Posterior vena cava (tissue), 2 donors: ENCODE measurements around the gene CNOT1. TPM values are rescaled to one million over a fixed set of nuclear protein-coding genes. Genes with fewer than 3 reads are reported as not detected.
A peak's percentile ranks its signal among the peaks of the same experiment; 100 is the strongest.

Experiments used
- DNase-seq: peaks from one replicate; pipeline ENCODE4 v3.0.0-alpha.2; 2020; ENCODE audit warnings: low spot score
- intact Hi-C, 2 donors: fragments of 100-400 bp; cut with DNase I; formaldehyde crosslinking; loops; one replicate each; pipeline versions ENCODE4 v1.14.1 to v1.14.2; 2022 to 2023
- total RNA-seq, 2 donors: library from RNA; stranded (reverse); fragmentation: NEBNext Ultra II Directional; extraction: Animal tissue kit (Norgen Biotek cat#: 25700); gene quantifications; one replicate each; pipeline ENCODE4 v1.2.1, GENCODE V29; 2021
- donor health status: DM: yes; HTN: yes; CAD: no.
- donor health status: DM: yes; HTN: yes; CAD: no.

The CNOT1 gene
- total RNA-seq, 2 donors from 2014 or later, result 102 to 116 TPM

DNA sequence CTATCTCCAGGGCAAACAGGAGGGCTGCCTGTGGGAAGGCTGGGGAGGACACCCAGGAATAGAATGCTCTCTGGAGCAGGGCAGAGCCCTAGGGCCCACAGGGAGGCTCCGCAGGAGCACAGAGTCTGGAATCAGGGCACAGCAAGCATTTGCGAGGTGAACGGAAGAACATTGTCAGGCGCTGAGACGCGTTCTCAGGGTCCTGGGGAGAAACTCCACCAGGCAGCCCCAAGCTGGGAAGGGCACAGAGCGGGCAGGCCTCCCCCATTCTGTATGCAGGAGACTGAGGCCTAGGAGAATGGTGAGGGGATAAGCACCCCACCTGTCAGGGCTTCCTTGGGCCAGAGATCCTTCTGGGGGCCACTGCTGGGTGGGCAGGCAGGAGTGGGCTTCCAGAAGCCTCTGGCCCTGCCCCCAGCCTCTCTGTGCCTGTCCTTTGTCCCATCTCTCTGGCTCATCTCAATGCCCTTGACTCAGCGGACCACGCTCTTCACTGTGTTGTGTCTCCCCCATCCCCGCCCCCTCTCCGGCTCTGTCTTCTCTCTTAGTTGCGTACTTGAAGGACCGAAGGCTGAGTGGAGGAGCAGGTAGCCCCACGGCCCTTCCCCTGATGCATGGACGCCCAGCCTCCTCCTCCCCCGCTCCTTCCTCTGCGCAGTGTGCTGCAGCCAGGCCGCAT, 119.4 kb downstream of the CNOT1 start:
- intact Hi-C loops, result loop anchor here in 1 of 2 donors (10.0 kb wide), 1 partner anchor 125 kb away; no protein-coding TSS in a partner anchor
- no peak for DNase-seq

DNA sequence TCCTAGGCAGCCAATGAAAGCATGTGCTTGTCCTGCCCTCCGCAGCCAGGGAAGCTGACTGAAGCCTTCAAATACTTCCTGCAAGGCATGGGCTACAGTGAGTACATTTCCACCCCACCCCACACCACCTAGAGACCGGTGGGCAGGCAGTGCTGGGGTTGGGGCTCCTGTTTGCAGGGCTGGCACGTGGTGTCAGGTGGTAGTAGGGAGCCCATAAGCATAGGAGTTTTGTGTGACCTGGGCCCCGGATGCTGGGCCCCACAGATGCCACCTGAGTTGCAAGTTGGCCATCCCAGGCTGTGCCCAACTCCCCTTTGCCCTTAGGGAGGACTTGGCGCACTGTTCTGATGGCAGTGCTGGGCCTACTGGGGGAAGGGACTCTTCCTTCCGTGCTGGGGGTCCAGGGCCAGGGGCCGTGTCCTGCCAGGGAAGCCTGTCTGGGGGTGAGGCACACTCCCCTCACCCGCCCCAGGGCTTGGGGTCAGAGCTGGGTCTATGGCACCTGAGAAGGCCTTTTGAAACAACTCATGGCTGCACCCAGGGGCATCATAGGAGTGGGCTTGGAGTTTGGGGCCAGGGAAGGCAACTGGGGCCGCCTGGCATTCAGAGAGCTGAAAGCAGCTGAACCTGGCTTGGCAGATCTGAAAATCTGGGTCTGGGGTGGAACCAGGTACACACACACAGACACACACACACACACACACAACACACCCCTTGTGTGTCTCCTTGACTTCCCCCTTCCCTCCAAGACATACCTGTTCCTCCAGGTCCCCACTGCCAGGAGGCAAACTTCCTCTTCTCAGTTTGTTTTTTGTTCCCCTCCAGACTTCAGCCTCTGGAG, 120.2 kb downstream of the CNOT1 start:
- intact Hi-C loops, result loop anchor here in 1 of 2 donors (10.0 kb wide), 1 partner anchor 125 kb away; no protein-coding TSS in a partner anchor
- peak; percentile 72 for DNase-seq

DNA sequence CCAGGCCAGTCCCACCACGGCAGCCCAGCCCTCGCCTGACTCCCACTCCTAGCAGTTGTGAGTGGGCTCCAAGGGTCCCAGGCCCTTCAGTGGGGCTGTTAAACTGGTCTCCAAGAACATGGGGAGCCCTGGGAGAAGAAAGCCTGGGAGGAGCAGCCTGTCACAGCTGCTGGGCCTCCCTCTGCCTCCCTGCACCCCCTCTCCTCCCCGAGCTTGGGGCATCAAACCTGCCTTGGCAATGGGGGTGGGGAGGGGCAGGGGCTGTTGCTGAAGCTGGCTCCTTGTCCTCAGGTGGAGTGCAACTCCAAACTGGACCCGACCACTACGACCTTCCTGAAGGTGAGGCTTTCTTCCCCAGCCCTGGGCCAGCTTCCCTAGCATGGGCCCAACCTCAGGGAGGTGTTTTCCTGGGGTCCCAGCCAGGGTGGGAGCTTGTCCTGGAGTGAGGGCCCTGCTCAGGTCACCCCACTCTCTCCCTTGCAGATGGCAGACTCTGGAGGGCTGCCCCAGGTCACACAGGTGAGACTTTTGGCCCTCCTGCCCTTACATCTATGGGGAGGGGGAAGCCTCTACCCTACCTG, 120.9 kb downstream of the CNOT1 start:
- intact Hi-C loops, result no loop called here
- DNase-seq, result no peak

DNA sequence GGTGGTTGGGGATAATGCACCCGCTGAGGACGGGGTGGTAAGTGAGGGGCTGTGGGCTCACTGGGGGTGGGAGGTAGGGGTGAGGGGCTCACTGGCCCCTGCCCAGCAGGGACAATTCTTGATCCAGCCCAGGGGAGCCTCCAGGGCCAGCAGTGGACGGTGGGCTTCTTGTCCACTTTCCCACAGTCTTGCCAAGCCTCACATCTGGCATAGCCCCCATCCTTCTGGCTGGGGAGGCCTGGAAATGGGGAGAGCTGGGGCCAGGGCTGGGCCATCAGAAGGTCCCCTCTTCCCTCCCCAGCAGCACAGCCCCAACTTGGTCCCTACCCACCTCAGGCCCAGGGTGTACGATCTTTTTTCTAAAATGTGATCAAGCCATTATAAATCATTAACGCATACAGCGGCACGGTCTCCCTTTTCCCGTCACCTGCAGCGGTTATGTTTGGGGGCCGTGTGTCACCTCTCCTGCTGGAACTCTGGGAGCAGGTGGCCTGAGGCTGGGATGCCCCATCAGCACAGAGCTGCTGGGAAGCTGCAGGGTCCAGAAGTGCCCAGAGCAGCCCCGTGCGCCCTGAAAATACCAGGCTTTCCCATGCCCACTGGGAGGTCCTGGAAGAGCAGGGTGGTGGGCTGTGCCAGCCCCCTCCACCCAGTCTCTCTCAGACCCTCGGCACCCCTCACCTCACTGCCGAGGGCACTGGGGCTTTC, 121.5 kb downstream of the CNOT1 start:
- peak; percentile 69 for DNase-seq
- intact Hi-C loops, result no loop called here

DNA sequence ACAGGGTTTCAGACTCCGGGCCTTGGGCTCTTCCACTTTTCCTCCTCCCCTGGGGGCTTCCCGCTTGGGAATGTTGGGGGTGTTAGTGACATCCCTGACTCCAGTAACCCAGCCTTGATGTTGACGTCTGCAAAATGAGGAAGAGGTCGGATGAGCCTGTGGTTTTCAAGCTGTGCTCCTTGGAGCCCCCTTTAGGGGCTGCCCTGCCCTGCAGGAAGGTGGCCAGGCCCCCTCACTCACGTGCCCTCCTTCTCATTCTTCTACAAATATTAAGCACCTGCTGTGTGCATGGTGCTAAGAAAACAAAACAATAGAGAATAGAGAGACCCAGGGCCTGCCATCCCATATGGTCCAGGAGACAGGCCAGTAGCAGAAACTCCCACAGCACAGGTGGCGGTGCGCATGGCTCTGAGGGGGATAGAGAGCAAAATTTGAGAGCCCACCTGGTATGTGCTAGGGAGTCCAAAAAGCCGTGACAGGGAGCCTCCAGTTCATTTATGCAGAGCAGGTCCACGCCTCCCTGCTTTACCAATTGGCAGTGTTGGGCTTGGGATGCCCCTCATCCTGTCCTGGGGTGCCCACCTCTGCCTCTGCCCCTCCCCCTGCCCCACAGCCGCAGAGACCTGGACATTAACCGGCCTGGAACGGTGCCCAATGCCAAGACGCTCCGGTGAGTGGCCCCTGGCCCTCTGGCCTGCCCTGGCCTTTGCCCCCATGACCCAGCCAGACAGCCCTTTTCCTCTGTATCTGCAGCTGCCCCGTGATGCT, 122.2 kb downstream of the CNOT1 start:
- intact Hi-C loops, result no loop called here
- DNase-seq, result peak; percentile 76

DNA sequence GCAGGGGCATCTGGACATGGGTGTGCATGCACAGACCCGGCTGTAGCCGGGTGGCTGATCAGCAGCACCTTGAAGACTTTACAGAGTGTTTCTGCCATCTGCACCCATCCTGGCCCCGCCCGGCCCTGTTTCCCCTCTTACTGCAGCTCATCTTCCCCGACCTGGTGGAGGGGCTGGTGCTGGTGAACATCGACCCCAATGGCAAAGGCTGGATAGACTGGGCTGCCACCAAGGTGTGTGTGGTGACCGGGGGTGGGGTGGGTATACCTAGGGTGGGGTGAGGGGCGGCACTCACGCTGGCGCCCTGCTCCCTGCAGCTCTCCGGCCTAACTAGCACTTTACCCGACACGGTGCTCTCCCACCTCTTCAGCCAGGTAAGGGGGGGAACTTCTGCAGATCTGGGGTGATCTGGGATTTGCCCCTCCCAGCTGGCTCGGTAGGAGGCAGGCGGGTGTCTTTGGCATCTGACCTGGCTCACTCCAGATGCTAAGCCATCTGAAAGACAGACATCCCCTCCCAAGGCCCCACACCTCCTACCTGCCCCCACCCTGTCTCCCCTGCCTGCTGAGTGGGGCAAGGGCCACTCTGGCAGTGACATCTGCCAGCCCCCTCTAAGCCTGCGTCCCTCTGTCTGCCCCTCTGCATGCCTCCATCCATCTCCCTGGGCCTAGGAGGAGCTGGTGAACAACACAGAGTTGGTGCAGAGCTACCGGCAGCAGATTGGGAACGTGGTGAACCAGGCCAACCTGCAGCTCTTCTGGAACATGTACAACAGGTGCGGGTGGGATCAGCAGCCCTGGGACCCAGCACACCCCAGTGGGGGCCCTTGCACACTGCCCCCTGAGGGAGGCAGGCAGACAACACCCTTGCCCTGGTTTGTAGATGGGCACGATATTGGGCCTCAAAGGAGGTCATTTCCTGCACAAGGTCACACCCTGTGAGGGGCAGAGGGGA, 123.1 kb downstream of the CNOT1 start:
- intact Hi-C loops, result no loop called here
- peak; percentile 73 for DNase-seq

DNA sequence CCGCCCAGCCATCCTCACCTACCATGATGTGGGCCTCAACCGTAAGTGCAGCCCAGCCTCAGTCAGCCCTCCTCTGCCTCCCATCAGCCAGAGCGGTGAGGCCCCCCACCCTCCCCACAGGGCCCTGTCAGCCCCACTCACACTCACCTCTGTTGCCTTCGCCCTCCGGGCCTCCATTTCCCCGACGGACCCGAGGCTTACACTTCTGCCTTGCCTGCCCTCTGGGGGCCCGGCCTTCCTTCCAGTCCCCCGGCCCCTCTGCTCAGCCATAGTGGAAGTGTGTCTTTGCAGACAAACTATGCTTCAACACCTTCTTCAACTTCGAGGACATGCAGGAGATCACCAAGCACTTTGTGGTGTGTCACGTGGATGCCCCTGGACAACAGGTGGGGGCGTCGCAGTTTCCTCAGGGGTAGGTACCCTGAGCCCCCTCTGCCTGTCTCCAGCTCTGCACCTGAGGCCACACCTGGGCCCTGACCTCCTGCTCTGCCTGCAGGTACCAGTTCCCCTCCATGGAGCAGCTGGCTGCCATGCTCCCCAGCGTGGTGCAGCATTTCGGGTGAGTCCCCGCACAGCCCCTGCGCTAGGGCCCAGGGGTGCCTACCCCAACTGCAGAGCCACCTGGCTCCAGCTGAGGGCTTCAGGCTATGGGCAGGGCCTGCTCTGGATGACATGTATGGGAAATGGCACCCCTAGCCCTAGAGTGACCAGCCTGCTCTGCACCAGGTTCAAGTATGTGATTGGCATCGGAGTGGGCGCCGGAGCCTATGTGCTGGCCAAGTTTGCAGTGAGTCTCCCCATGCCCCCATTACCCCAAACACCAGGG, 125.5 kb downstream of the CNOT1 start:
- intact Hi-C loops, result loop anchor here in 1 of 2 donors (1.0 kb wide), 1 partner anchor 21 kb away; no protein-coding TSS in a partner anchor
- peak; percentile 72 for DNase-seq

DNA sequence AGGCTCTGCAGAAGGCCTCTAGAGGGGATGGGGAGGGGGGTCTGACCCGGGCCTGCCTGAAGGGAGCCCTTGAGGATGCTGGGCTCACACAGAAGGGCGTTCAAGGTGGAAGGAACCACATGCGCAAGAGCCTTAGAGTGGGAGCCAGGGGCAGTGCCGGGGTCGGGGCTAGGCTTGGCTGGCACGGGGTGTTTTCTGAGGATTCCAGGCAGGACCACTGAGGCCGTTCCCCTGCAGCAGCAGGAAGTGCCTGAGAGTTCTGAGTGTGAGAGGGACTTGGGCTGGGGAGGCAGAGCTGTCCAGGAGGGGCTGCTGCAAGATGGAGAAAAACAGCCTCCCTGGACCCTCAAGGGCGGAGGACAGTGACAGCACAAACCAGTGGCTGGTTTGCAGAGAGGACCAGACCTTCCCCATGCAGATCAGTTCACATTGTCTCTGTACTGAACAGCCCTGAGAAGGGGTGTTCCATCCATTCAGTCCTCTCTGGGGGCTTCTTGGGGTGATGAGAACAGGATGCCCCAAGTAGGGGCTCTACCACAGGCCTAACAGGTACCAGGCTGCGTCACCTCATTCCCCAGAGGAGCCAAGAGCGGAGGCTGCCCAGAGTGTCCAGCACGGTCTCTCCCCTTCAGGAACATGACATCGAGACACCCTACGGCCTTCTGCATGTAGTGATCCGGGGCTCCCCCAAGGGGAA, 126.3 kb downstream of the CNOT1 start:
- peak; percentile 56 for DNase-seq
- intact Hi-C loops, result loop anchor here in 1 of 2 donors (1.0 kb wide), 1 partner anchor 20 kb away; no protein-coding TSS in a partner anchor

DNA sequence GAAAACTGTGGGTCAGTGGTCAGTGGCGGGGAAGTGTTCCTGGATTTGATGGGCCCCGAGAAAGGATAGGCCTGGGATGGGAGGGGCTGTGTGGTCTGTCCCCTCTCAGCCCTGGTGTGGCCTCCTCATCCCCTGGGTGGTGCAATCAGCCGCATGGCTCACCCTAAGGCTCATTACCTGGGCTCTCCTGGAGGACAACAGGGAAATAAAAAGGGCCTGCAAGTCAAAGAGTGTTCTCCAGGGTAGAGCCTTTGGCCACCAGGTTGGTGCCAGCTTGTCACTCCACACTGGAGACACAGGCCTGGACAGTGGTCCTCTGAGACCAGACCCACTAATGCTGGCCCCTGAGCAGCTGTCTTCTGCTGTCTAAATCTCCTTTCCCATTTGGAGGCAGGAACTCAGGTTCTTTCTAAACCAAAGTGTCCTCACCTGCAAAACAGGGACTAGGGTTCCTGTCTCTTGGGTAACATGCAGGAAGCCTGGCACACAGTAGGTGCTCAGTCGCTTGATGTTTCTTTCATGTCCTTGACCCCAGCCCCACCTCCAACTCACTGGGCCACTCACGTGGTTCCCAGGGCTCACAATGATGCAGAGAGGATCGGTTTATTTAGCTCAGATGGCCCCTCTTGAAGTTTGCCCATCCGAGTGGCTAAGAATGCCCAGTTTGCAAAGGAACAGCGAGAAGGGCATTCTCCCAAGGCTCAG, 127.3 kb downstream of the CNOT1 start:
- peak; percentile 60 for DNase-seq

DNA sequence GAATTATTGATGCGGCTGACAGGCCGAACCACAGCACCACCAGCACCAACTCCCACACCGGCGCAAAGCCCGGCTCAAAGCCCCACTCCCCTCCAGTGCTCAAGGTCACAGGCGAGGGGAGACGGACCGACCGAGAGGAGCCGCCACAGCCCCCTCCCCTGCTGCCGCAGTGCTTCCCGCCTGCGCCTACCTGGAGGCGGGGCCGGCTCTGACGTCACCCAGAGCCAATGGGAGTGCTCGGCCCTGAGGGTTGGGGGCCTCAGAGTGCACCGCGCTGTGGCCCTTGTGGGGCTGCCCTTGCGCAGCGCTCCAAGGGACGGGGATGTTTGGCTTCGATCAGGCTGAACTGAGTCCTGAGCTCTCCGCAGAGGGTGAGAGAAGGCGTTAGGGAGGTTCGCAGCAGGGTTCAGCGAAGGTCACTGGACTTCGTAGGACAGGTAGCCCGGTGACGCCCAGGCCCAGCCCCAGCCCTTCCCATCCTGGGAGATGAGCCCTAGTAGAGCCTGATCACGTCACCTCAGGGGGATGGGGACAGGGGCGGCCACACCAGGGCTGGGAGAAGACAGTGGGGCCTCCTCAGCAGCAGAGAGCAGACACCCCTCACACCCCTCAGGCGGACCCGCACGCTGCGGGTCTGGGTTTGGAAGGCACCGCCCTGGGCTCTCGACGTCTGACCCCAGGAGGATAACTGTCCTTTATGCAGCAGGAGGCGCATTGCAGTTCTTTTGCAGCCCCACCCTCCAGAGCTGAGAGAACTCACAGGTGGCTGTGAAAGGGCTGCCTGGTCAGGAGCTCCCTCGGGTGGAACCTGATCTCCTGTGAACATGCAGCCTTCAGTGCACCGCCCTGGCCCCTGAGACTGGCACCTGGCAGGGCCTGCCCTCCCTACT, 128.1 kb downstream of the CNOT1 start:
- peak; percentile 76 for DNase-seq
- intact Hi-C loops, result no loop called here

More for the DNA sequence above, 127.3 kb downstream of the CNOT1 start:
- intact Hi-C loops, result no loop called here

DNA sequence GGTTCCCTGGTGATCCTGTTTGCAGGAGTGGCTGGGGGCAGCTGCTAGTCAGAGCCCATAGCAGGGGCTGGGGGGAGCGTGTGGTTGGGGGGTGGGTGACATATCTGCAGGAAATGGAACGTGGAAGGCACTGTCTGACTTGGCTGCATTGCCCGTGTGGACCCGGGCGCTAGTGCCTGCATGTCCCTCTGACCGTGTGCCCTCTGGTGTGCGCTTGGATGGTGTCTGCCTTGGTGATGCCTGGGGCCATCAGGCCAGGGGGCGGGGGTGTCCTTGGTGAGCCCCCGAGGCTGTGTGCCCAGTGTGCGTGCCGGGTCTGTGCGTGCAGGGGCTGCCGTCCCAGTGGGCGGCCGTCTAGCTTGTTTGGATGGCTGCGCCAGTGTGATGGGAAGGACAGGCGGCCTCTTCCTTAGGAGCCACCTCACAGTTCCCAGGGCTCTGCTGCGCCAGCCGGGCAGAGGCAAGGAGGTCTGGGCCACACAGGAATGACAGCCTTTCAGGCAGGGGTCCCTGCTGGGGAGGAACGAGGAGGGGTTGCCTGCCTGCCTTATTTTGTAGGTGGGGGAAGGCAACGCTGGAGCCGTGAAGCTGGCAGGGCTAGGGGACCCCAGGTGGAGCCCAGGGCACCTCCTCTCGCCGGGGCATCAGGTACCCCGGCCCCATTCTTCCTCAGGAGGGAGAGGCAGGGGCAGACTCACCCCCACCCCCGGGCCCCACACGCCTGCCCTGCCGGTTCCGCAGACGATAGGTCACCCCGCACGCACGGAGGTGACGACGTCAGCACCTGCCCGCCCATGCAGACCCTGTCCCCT, 129.0 kb downstream of the CNOT1 start:
- intact Hi-C loops, result no loop called here

DNA sequence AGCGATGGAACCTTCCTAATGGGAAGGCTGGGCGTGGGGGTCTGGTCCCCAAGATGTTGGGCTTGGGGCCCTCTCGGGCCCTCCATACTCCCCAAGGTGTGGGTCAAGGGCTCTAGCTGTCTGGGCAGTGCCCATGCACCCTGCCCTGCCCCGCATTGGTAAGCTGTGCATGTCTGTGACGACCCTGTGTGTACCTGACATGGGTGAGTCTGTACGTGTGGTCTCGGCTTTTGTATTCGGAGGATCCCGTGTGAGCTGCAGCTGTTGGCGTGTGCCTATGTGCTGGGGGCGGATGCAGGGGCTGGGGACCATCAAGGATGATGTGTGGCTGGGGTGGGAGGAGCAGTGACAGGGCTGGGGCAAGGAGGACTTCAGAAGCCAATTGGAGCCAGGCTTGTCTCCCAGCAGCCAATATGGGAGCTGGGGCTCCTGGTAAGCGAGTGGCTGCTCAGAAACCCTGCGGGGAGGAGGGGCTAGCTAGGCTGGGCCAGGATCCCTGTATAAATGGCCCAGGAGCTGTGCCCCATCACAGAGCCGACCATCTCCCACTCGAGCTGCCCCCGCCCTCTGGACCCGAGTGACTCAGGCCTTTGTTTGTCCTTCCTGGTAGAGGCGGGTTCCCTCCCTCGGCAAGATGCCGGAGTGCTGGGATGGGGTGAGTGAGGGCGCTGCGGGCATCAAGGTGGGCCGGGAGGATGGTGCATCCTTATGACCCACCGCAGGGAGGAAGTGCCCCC, 129.8 kb downstream of the CNOT1 start, which contains the start of gene NDRG4:
NDRG4 (plus strand) TSS at position 529 of the 737 bp plus-strand sequence; CDS start at position 635, 106 bp downstream.
- peak; percentile 63 for DNase-seq

More for the DNA sequence above, 129.0 kb downstream of the CNOT1 start:
- DNase-seq, result peak; percentile 79

DNA sequence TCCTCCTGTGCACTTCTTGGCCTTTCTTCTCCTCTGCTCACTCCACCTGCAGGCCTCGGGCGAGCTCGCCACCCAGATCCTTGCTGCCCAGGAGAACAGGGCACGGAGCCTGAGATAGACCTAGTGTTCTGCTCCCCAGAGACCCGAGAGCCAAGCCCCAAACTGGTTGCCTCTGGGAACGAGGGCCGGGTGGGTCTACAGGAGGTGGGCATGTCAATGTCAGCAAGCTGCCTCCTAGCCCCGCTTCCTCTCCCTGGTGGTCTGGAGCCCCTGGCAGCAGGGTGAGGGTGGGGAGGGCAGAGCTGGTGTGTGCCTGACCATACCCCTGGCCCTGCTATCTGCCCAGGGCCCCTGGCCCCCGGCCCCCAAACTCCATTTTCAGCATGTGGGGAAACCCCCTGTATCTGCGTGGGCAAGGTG, 130.5 kb downstream of the CNOT1 start:
- peak; percentile 66 for DNase-seq
- intact Hi-C loops, result loop anchor here in 1 of 2 donors (5.0 kb wide), 1 partner anchor 253 kb away; no protein-coding TSS in a partner anchor

More for the DNA sequence above, 129.8 kb downstream of the CNOT1 start, which contains the start of gene NDRG4:
- intact Hi-C loops, result loop anchor here in 1 of 2 donors (5.0 kb wide), 1 partner anchor 253 kb away; no protein-coding TSS in a partner anchor
